HG02588 (cell line): ENCODE data around the gene KLLN.
A peak's percentile ranks its signal among the peaks of the same experiment; 100 is the strongest.
"Not testable (repeated sequence)": the region's sequence is repeated elsewhere in the genome, so short reads cannot be mapped to it uniquely, and the experiment has no call there.

Source experiments
- ATAC-seq: cut with Tn5 transposase; IDR thresholded peaks from one replicate; pipeline ENCODE4 v1.9.1; 2021; ENCODE audit warnings: mild to moderate bottlenecking, moderate library complexity; ENCODE audit not compliant: unreplicated experiment

KLLN gene

GRCh38 chr10:87867453-87867852, 4.1 kb upstream of the KLLN start:
- ATAC-seq = no peak

GRCh38 chr10:87866412-87866974, 3.2 kb upstream of the KLLN start:
- no peak for ATAC-seq

DNA sequence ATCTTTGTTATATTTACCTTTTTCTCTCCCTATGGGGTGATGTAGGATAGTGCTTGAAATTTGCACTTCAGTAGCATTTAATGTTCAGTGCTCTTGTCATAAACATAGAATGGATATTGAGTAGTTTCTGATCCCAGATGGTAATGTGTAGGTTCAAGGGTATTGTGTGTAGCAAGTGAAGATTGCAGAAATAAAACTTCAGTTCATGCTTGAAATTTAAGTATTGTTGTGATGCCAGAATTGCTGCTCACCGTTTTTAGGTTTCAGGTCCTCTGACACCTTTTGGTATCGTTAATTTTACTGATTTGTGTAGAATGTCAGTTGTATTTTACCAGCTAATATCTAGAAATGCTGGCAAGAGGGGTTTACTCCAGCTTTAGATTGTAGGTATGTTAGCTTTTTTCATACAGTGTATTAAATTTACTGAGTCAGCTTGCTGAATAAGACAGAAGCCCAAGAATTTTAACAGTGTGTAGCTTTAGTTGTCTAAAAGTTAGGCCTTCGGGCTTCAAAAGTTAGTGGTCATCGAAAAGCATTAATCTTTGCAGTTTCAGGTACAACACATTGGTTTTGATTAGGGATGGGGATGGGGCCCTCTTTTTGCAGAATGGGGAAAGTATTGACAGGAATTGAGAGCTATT, 2.0 kb upstream of the KLLN start:
- no peak for ATAC-seq

- ATAC-seq = no peak
These were observed 1.2 kb upstream of the KLLN start for GRCh38 chr10:87864496-87865059.

DNA sequence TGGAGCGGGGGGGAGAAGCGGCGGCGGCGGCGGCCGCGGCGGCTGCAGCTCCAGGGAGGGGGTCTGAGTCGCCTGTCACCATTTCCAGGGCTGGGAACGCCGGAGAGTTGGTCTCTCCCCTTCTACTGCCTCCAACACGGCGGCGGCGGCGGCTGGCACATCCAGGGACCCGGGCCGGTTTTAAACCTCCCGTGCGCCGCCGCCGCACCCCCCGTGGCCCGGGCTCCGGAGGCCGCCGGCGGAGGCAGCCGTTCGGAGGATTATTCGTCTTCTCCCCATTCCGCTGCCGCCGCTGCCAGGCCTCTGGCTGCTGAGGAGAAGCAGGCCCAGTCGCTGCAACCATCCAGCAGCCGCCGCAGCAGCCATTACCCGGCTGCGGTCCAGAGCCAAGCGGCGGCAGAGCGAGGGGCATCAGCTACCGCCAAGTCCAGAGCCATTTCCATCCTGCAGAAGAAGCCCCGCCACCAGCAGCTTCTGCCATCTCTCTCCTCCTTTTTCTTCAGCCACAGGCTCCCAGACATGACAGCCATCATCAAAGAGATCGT, 690 bp upstream of the KLLN start:
- ATAC-seq = not testable (repeated sequence)

DNA sequence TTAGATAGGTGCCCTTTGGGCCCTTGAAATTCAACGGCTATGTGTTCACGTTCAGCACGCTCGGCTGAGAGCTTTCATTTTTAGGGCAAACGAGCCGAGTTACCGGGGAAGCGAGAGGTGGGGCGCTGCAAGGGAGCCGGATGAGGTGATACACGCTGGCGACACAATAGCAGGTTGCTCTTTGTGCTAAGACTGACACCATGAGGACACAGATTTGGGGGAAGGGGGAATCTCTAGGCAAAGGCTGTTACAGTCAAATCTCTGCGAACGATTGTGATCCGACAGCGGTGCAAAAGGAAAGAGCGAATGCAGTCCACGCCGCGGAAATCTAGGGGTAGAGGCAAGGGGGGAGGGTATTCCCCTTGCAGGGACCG, 667 bp downstream of the KLLN start:
- ATAC-seq = peak; percentile 6

- peak; percentile 49 for ATAC-seq
These were observed 1.2 kb downstream of the KLLN start for GRCh38 chr10:87861953-87862678.

GRCh38 chr10:87861566-87861952, 1.8 kb downstream of the KLLN start:
- ATAC-seq = peak; percentile 12

DNA sequence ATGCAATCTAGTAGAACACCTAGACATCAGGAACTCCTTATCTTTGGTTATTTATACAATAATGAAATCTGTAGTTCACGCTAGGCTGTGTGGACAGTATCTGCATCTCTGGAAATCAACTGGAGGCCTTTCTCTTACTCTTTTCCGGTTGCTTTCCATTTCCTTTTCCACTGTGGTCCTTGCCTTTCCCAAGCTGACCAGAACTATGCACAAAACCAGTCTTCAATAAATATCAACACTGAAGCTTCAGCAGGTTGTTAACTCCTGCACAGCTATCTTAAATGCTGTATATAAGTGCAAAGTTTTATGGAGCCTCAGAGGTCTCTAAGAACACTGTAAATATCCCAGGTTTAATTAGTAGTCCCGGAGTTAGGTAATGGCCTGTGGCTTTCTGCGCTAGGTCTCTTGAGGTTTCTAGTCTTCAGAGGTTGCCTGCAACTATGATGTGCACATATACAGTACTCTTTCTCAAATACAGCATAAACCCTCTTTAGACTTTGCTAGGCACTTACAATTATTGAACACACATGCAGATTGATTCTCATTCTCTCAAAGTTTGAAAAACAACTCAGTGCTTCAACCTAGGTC, 2.4 kb downstream of the KLLN start:
- ATAC-seq = no peak

- no peak for ATAC-seq
These were observed 3.1 kb downstream of the KLLN start for GRCh38 chr10:87860156-87860795.

DNA sequence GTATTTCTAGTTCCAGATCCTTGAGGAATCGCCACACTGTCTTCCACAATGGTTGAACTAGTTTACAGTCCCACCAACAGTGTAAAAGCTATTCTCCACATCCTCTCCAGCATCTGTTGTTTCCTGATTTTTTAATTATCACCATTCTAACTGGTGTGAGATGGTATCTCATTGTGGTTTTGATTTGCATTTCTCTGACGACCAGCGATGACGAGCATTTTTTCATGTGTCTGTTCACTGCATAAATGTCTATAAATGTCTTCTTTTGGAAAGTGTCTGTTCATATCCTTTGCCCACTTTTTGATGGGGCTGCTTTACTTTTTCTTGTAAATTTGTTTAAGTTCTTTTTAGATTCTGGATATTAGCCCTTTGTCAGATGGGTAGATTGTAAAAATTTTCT, 7.7 kb downstream of the KLLN start:
- ATAC-seq = not testable (repeated sequence)

DNA sequence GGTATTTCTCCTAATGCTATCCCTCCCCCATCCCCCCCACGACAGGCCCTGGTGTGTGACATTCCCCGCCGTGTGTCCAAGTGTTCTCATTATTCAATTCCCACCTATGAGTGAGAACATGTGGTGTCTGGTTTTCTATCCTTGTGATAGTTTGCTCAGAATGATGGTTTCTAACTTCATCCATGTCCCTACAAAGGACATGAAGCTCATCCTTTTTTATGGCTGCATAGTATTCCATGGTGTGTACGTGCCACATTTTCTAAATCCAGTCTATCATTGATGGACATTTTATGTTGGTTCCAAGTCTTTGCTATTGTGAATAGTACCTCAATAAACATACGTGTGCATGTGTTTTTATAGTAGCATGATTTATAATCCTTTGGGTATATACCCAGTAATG, 8.1 kb downstream of the KLLN start:
- not testable (repeated sequence) for ATAC-seq

DNA sequence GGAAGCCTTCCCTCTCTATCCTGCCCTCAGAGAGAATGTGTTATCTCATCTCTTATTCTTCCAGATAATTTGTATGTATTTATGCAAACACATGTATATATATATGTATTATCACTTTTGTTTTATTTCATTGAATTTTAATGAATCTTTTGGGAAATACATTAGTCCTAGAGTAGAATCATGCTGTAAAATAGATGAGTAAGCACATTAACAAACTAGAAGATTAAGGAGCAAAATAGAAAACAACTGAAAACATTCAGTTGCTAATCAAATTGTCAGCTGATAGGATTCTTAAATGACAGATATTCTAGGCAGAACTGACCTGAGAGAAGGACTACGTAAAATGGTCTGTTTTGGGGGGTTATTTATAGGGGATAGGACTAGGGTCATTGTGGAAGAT, 11.2 kb downstream of the KLLN start:
- no peak for ATAC-seq

- ATAC-seq = no peak
These were observed 12.6 kb downstream of the KLLN start for GRCh38 chr10:87850742-87851205.

DNA sequence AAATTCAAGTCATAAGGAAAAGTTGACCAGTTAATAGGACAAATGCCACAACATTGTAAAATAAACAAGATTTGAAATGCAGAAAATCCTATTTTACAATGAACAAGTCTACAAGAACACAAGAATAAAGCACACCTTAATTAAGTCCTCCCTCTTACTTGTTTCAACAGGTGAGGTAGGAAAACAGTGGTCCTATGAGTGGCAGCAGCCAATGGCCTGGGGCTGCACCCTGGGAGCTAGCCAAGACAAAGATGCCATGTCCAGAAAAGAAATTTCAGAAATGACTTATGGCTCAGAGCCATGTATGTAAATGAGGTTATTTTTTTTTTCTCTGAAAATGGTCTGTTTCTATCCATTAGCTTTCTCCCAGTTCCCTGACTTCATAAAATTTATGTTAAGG, 14.3 kb downstream of the KLLN start:
- ATAC-seq = no peak

DNA sequence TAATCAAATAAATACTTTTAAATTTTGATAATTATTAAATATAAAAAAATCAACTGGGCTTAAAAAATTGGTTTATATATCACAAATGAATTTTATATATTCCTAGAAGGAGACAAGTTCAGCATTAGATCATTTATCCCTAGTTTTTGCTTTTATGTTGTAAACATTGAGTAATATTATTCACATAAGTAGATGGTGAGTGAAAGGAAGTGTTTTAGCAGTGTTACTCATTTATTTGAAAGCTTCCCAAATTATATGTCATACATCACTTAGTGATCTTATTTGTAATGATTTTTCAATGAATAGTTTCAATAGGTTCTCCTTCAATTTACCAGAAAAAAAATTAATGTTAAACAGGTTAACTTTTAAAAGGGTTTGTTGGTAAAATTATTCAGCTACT, 15.8 kb downstream of the KLLN start:
- ATAC-seq = no peak

- ATAC-seq = not testable (repeated sequence)
These were observed 16.6 kb downstream of the KLLN start for GRCh38 chr10:87846711-87847110.

DNA sequence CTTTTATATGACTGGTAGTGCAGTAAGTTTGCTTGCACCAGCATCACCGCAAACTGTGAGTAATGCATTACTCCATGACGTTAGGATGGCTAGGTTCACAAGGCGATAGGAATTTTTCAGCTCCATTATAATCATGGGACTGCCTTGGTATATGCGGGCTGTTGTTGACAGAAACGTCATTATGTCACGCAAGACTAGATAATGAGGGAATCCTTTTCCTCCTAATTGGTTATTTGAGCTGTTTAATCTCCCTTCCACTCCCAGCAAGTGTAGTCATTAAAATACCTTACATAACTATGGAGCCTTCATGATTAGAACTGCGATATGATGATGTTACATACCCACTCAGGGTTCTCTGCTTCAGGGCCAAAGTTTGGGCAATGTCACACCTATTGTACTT, 17.3 kb downstream of the KLLN start:
- no peak for ATAC-seq

DNA sequence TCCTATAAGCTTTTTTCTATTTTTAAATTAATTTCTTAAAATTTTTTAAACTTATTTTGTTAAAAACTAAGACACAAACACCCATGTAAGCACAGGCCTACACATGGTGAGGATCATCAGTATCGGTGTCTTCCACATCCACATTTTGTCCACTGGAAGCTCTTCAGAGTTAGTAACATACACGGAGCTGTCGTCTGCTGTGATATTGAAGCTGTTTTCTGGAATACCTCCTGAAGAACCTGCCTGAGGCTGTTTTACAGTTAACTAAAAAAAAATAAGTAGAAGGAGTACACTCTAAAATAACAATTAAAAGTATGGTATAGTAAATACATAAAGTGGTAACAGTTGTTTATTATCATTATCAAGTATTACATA, 17.7 kb downstream of the KLLN start:
- no peak for ATAC-seq

DNA sequence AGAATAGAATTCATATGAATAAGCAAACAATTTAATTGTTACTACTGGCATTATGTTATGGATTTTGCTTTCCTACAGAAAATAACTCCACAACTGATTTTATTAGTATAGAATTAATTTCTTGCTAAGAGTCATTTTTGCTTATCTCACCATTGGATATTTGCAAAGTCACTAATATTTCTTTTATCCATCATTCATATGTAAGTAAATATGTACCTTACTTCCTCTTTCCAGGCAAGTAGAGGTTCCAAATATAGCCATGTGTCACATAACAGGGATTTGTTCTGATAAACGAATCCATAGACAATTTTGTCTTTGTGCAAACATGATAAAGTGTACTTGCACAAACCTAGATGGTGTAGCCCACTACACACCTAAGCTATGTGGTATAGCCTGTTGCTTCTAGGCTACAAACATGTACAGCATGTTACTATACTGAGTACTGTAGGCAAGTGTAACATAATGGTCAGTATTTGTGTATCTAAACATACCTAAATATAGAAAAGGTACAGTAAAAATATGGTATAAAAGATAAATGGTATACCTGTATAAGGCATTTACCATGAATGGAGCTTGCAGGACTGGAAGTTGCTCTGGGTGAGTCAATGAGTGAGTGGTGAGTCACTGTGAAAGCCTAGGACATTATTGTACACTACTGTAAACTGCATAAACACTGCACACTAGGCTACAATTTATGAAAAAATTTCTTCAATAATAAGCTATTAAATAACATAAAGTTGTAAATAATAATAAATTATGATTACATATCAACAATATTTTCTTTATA, 18.3 kb downstream of the KLLN start:
- no peak for ATAC-seq
